ENCODE measurements around the gene VIPAS39.

- no peak for TF ChIP-seq CTCF (IDR thresholded peaks at IDR 0.05; ENCODE audit: insufficient read depth, low read length, poor library complexity, severe bottlenecking)
- TF ChIP-seq EZH2phosphoT487 (conservative IDR thresholded peaks at IDR 0.05; ENCODE audit: low read length) = no peak
Observed at GRCh38 chr14:77421201-77421600, 36.2 kb downstream of the VIPAS39 start.

Measured in SU-DHL-6 (cell line).